SK-N-SH (cell line): Measurements from ENCODE around the gene CRIP3.

Experiments
- CTCF ChIP-seq: fragments of 200-600 bp; sonication (generic); IDR thresholded peaks from 2 replicates; pipeline ENCODE4 v1.6.1; 2017; ENCODE audit warnings: antibody characterized with exemption, mild to moderate bottlenecking, moderate library complexity
- ELF1 ChIP-seq: IDR thresholded peaks from 2 replicates; pipeline ENCODE4 v1.4.0; 2012
- EP300 ChIP-seq, 2 experiments: IDR thresholded peaks; 2 replicates each; pipeline versions ENCODE4 v1.4.0 to v1.6.1; 2012; ENCODE audit warnings: borderline replicate concordance in 1 of 2, low read depth in 1 of 2, low read length in 1 of 2
- FOXM1 ChIP-seq: IDR thresholded peaks from 2 replicates; pipeline ENCODE4 v1.4.0; 2012; ENCODE audit warnings: low read depth, mild to moderate bottlenecking
- GABPA ChIP-seq: IDR thresholded peaks from 2 replicates; pipeline ENCODE4 v1.4.0; 2012; ENCODE audit warnings: low read depth, mild to moderate bottlenecking
- IRF3 ChIP-seq: fragments of 150-350 bp; IDR thresholded peaks from 2 replicates; pipeline ENCODE4 v1.6.1; 2016; ENCODE audit warnings: mild to moderate bottlenecking, low read depth, low read length
- MAX ChIP-seq: IDR thresholded peaks from 2 replicates; pipeline ENCODE4 v1.4.0; 2012; ENCODE audit warnings: low read depth
- MXI1 ChIP-seq: IDR thresholded peaks from 2 replicates; pipeline ENCODE4 v1.6.1; 2012; ENCODE audit warnings: mild to moderate bottlenecking, low read depth, low read length, improper control_type of control experiment
- POLR2AphosphoS5 ChIP-seq: IDR thresholded peaks from 2 replicates; pipeline ENCODE4 v1.6.1; 2012; ENCODE audit warnings: low read depth, low read length
- RAD21 ChIP-seq: IDR thresholded peaks from 2 replicates; pipeline ENCODE4 v1.6.1; 2012; ENCODE audit warnings: mild to moderate bottlenecking, low read length
- RCOR1 ChIP-seq: fragments of 150-350 bp; IDR thresholded peaks from 2 replicates; pipeline ENCODE4 v1.6.1; 2017; ENCODE audit warnings: antibody characterized with exemption, low read length
- REST ChIP-seq: IDR thresholded peaks from 2 replicates; pipeline ENCODE4 v1.6.1; 2012; ENCODE audit warnings: mild to moderate bottlenecking, low read depth, low read length, moderate library complexity
- TAF1 ChIP-seq: IDR thresholded peaks from 2 replicates; pipeline ENCODE4 v1.6.1; 2012; ENCODE audit warnings: low read depth, mild to moderate bottlenecking, low read length, moderate library complexity, borderline replicate concordance
- ZBTB33 ChIP-seq: IDR thresholded peaks from 2 replicates; pipeline ENCODE4 v1.4.0; 2012; ENCODE audit warnings: low read depth, borderline replicate concordance

- TF ChIP-seq REST (no peak), CTCF (no peak), FOXM1 (no peak), GABPA (no peak), POLR2AphosphoS5 (no peak), EP300 (IDR thresholded peaks at IDR 0.05; ENCODE audit: borderline replicate concordance in 1 of 2, low read depth in 1 of 2, low read length in 1 of 2) (no peak), MXI1 (no peak), ELF1 (no peak), RAD21 (no peak), TAF1 (no peak), RCOR1 (no peak), ZBTB33 (no peak), IRF3 (no peak), MAX (no peak)
Measured at GRCh38 chr6:43292341-43292740, 16.3 kb downstream of the CRIP3 start.
